ENCODE measurements around the gene BMPR1A. TPM values are rescaled to one million over a fixed set of nuclear protein-coding genes. Genes with fewer than 3 reads are reported as not detected.
A peak's percentile ranks its signal among the peaks of the same experiment; 100 is the strongest.

Gene BMPR1A
- total and polyA plus RNA-seq, 9 of the 15 experiments (the other 6 are each of a cell fraction or from before 2014, with no cell fraction given) = 1.6 to 17.5 (median 9.1) TPM

GRCh38 chr10:86824151-86824550, 67.7 kb downstream of the BMPR1A start:
- Histone ChIP-seq H3K27me3 (ENCODE audit: control insufficient read depth in 2 of 2, insufficient read depth in 2 of 2, low read length in 2 of 2) (no peaks in the 10 kb centered on the region), H3K9me3 (replicated peaks; ENCODE audit: control insufficient read depth, insufficient read depth, low read depth, low read length) (no peaks in the 10 kb centered on the region), H3K79me2 (ENCODE audit: control insufficient read depth, insufficient read depth, low read length) (peaks cover 33% of the 10 kb centered on the region), H3K9ac (ENCODE audit: insufficient read depth in 1 of 2, low read depth in 2 of 2, low read length in 2 of 2) (no peak overlapping the region), H3K4me3 (no peak overlapping the region), H2AFZ (ENCODE audit: low read depth, low read length) (no peak overlapping the region), H3K27ac (ENCODE audit: extremely low read depth, low read depth, low read length) (no peak overlapping the region), H3K9me1 (ENCODE audit: control insufficient read depth, insufficient read depth, low read length) (no peaks in the 10 kb centered on the region), H3K4me2 (ENCODE audit: insufficient read depth, low read length) (no peak overlapping the region), H3K36me3 (ENCODE audit: control insufficient read depth, insufficient read depth, low read length) (no peaks in the 10 kb centered on the region; the same call in 2 of the 3 replicates), H4K20me1 (replicated peaks; ENCODE audit: control insufficient read depth, insufficient read depth, low read length) (no peaks in the 10 kb centered on the region; the same call in 1 of the 2 replicates), H3K4me1 (replicated peaks in 1 of 2; ENCODE audit: control insufficient read depth in 2 of 2, insufficient read depth in 2 of 2, low read length in 2 of 2) (peaks cover 0 to 19% of the 10 kb centered on the region in 2 experiments; a peak in 3 of 5 replicates)
- ATAC-seq (peak; percentile 47), DNase-seq (ENCODE audit: extremely low read depth in 1 of 4, low spot score in 3 of 4) (peak in 1 of 4 experiments; percentile 10), FAIRE-seq (no peak)
- POLR2A ChIA-PET = no interaction called here
- CTCF ChIA-PET (ENCODE audit: low intra/inter-chr PET ratio) = no interaction called here
- intact Hi-C loops (cut with micrococcal nuclease) (no loop called here), in situ Hi-C loops (cut with MboI) (no loop called here)
- TF ChIP-seq SRF (CRISPR knock-in tag; IDR thresholded peaks at IDR 0.05) = no peak
- no peak for TF ChIP-seq ELF1 (tag; IDR thresholded peaks at IDR 0.05)
- TF ChIP-seq XRCC3 (IDR thresholded peaks at IDR 0.05) = no peak
- no peak for TF ChIP-seq POLR2B (IDR thresholded peaks at IDR 0.05; ENCODE audit: low read depth, partially characterized antibody)
- TF ChIP-seq ILF3 (IDR thresholded peaks at IDR 0.05; ENCODE audit: borderline replicate concordance) = no peak
- no peak for TF ChIP-seq BHLHE40 (IDR thresholded peaks at IDR 0.05; ENCODE audit: low read length)
- TF ChIP-seq OTX1 (CRISPR knock-in tag; IDR thresholded peaks at IDR 0.05) = no peak
- no peak for TF ChIP-seq ZBTB33 (CRISPR knock-in tag; IDR thresholded peaks at IDR 0.05)
- no peak for TF ChIP-seq THRA (IDR thresholded peaks at IDR 0.05)
- TF ChIP-seq RUNX1 (IDR thresholded peaks at IDR 0.05; ENCODE audit: low read depth) = no peak
- no TSS peak for BruUV-seq (replicated peaks)
- 52% methylated on average over 4 of the region's 4 CpGs for WGBS (ENCODE audit: insufficient coverage, low coverage, missing lambda C conversion rate)

All from K562 (cell line).